Keratinocyte (primary cell): ENCODE data around the gene TMEM217. TPM values are rescaled to one million over a fixed set of nuclear protein-coding genes. Genes with fewer than 3 reads are reported as not detected.

ENCODE experiments used
- DNase-seq: peaks from one replicate; pipeline ENCODE4 v3.0.0-alpha.2; 2011; ENCODE audit warnings: low read depth, missing footprints, low spot score
- FAIRE-seq: peaks from 2 replicates; lab custom pipeline; 2011; peaks lifted over from hg19 to GRCh38; lab: Jason Lieb, UNC
- H2AFZ ChIP-seq: 2 replicates; pipeline ENCODE4 v1.6.0; 2012; ENCODE audit warnings: low read length, control low read depth, inconsistent platforms; ENCODE audit not compliant: control insufficient read depth
- H3K27ac ChIP-seq: 2 replicates; pipeline ENCODE4 v1.5.1; 2011; ENCODE audit warnings: low read length; ENCODE audit not compliant: control insufficient read depth, insufficient read depth
- H3K27me3 ChIP-seq: 3 replicates; pipeline ENCODE4 v1.6.0; 2011; ENCODE audit warnings: low read length; ENCODE audit not compliant: control insufficient read depth, insufficient read depth; ENCODE audit errors: extremely low read depth
- H3K36me3 ChIP-seq, 2 experiments: 2 replicates in 1 of 2; 3 replicates in 1 of 2; pipeline ENCODE4 v1.5.1; 2011; ENCODE audit warnings: low read length in 2 of 2, mild to moderate bottlenecking in 1 of 2; ENCODE audit not compliant: control insufficient read depth in 2 of 2, insufficient read depth in 2 of 2; ENCODE audit errors: extremely low read depth in 1 of 2
- H3K4me1 ChIP-seq: 3 replicates; pipeline ENCODE4 v1.5.1; 2011; ENCODE audit warnings: low read length; ENCODE audit not compliant: control insufficient read depth, insufficient read depth; ENCODE audit errors: extremely low read depth
- H3K4me2 ChIP-seq: 3 replicates; pipeline ENCODE4 v1.6.0; 2011; ENCODE audit warnings: low read depth, low read length; ENCODE audit not compliant: control insufficient read depth, insufficient read depth; ENCODE audit errors: extremely low read depth
- H3K4me3 ChIP-seq, 3 experiments: fragments of 200-600 bp in 1 of 3; sonication (generic) in 1 of 3; 2 replicates in 2 of 3; 3 replicates in 1 of 3; pipeline ENCODE4 v1.5.1; 2011 to 2016; ENCODE audit warnings: low read length in 3 of 3, mild to moderate bottlenecking in 3 of 3, control low read depth in 2 of 3, inconsistent platforms in 1 of 3, low read depth in 1 of 3, mixed read lengths in 1 of 3, mixed run types in 1 of 3, moderate library complexity in 1 of 3; ENCODE audit not compliant: control insufficient read depth in 2 of 3, insufficient read depth in 2 of 3; ENCODE audit errors: extremely low read depth in 1 of 3
- H3K79me2 ChIP-seq: 2 replicates; pipeline ENCODE4 v1.6.0; 2012; ENCODE audit warnings: low read length; ENCODE audit not compliant: control insufficient read depth, insufficient read depth
- H3K9ac ChIP-seq: 3 replicates; pipeline ENCODE4 v1.6.0; 2011; ENCODE audit warnings: low read length; ENCODE audit not compliant: control insufficient read depth, insufficient read depth; ENCODE audit errors: extremely low read depth
- H3K9me1 ChIP-seq: 3 replicates; pipeline ENCODE4 v1.6.0; 2011; ENCODE audit warnings: low read length; ENCODE audit not compliant: control insufficient read depth, insufficient read depth; ENCODE audit errors: extremely low read depth
- H3K9me3 ChIP-seq: 2 replicates; pipeline ENCODE4 v1.5.1; 2012; ENCODE audit warnings: low read depth, low read length; ENCODE audit not compliant: control insufficient read depth
- H4K20me1 ChIP-seq: 3 replicates; pipeline ENCODE4 v1.6.0; 2011; ENCODE audit warnings: low read length; ENCODE audit not compliant: control insufficient read depth, insufficient read depth; ENCODE audit errors: extremely low read depth
- EZH2 ChIP-seq: IDR thresholded peaks from one replicate; pipeline ENCODE4 v1.6.1; 2012; ENCODE audit warnings: inconsistent platforms, mild to moderate bottlenecking, low read length, moderate library complexity
- dilution Hi-C: fragments of 300-500 bp; cut with MboI; formaldehyde crosslinking; loops from one replicate; pipeline ENCODE4 v1.7.0; 2020; ENCODE audit warnings: low sequenced_read_pairs; ENCODE audit not compliant: extremely low pct_ligation_motif_present
- polyA plus RNA-seq, 5 experiments: library from polyadenylated mRNA; depleted of rRNA in 3 of 5; stranded (reverse) in 3 of 5; stranded (forward) in 1 of 5; unstranded in 1 of 5; fragments of >200 nt; gene quantifications; 1 replicate in 1 of 5; 2 replicates in 3 of 5; 3 replicates in 1 of 5; pipeline versions ENCODE4 v1.2.1 to v1.2.3, GENCODE V29; 2011 to 2012; ENCODE audit warnings: missing spikeins in 2 of 5, low read depth in 1 of 5, low replicate concordance in 1 of 5
- TF ChIP-seq, protein P1 (sequence below), 3 experiments: IDR thresholded peaks in 1 of 3; conservative IDR thresholded peaks in 1 of 3; optimal IDR thresholded peaks in 1 of 3; 2 replicates in 2 of 3; 3 replicates in 1 of 3; pipeline versions ENCODE3 to v1.5.1; 2011; ENCODE audit warnings: low read length in 3 of 3, mild to moderate bottlenecking in 3 of 3, moderate library complexity in 2 of 3, control low read depth in 1 of 3, inconsistent platforms in 1 of 3; ENCODE audit not compliant: insufficient read depth in 2 of 3; ENCODE audit errors: extremely low read depth in 1 of 3

Gene TMEM217
- polyA plus RNA-seq, 1 donor (not counting 4 experiments of a cell fraction or from before 2014, with no cell fraction given) = 0.80 TPM

DNA sequence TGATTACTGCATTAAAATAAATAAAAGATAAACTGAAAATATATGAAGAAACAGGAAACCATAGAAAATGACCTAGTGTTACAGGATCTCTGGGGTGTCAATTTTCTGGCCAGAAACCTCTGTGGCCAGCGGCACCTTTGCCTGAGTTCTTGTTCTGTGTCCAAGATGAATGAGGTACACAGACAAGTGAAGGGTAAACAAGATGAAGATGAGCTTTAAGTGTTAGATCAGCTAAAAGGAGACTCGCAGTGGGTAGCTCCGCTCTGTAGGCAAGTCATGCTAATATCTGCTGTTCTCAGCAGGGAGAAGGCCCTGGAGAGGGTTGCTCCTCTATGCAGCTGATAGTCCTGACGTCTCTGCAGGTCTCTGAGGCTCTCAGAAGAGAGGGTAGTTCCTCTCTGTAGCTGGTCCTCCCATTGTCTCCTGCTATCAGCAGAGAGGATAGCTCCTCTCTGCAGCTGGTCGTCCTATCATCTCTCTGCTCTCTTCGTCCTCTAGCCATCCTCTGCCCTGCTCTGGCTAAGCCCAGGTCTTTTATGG, 36.3 kb downstream of the TMEM217 start:
- no peaks in the 10 kb centered on the region for H3K27me3 ChIP-seq
- no peak for FAIRE-seq
- DNase-seq = no peak
- H3K9me3 ChIP-seq = no peaks in the 10 kb centered on the region
- no peaks in the 10 kb centered on the region for H3K36me3 ChIP-seq
- H3K9ac ChIP-seq = peak overlapping the region; percentile 37
- TF ChIP-seq, protein P1, sequence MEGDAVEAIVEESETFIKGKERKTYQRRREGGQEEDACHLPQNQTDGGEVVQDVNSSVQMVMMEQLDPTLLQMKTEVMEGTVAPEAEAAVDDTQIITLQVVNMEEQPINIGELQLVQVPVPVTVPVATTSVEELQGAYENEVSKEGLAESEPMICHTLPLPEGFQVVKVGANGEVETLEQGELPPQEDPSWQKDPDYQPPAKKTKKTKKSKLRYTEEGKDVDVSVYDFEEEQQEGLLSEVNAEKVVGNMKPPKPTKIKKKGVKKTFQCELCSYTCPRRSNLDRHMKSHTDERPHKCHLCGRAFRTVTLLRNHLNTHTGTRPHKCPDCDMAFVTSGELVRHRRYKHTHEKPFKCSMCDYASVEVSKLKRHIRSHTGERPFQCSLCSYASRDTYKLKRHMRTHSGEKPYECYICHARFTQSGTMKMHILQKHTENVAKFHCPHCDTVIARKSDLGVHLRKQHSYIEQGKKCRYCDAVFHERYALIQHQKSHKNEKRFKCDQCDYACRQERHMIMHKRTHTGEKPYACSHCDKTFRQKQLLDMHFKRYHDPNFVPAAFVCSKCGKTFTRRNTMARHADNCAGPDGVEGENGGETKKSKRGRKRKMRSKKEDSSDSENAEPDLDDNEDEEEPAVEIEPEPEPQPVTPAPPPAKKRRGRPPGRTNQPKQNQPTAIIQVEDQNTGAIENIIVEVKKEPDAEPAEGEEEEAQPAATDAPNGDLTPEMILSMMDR (optimal IDR thresholded peaks at IDR 0.05 in 1 of 3, IDR thresholded peaks at IDR 0.05 in 1 of 3, conservative IDR thresholded peaks at IDR 0.05 in 1 of 3; ENCODE audit: extremely low read depth in 1 of 3, insufficient read depth in 2 of 3, low read length in 3 of 3) = no peak
- no peak for TF ChIP-seq EZH2
- no peaks in the 10 kb centered on the region for H3K9me1 ChIP-seq
- H3K4me3 ChIP-seq = peak overlapping the region; percentile 46 to 70 (median 63)
- dilution Hi-C loops = no loop called here
- H2AFZ ChIP-seq = peak overlapping the region; percentile 88
- no peaks in the 10 kb centered on the region for H3K79me2 ChIP-seq
- no peaks in the 10 kb centered on the region for H4K20me1 ChIP-seq
- H3K27ac ChIP-seq = no peak overlapping the region
- H3K4me2 ChIP-seq = peak overlapping the region; percentile 85
- H3K4me1 ChIP-seq = peaks cover 11% of the 10 kb centered on the region

DNA sequence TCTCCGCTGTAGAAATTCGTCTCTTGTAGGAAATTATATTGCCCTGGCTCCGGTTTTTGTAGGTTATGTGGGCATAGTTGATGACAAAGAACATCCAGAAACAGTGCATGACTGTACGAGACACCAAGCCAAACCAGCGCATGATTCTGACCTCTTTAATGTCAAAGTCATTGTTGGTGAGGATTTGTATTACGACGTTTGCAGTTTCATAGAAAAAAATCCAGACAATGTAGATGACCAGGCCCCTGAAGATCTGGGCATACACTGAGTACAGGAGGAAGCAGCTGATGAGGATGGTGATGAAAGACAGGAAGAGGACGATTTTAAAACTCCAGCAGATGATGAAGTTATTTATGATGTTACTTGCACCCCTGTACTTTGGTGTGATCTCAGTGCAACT, 39.4 kb downstream of the TMEM217 start:
- H4K20me1 ChIP-seq = no peaks in the 10 kb centered on the region
- no peaks in the 10 kb centered on the region for H3K79me2 ChIP-seq
- no peak overlapping the region for H3K4me2 ChIP-seq
- no peaks in the 10 kb centered on the region for H3K9me1 ChIP-seq
- H3K27me3 ChIP-seq = no peaks in the 10 kb centered on the region
- dilution Hi-C loops = no loop called here
- TF ChIP-seq, protein P1 (optimal IDR thresholded peaks at IDR 0.05 in 1 of 3, IDR thresholded peaks at IDR 0.05 in 1 of 3, conservative IDR thresholded peaks at IDR 0.05 in 1 of 3; ENCODE audit: extremely low read depth in 1 of 3, insufficient read depth in 2 of 3, low read length in 3 of 3) = no peak
- H3K9ac ChIP-seq = no peak overlapping the region
- no peak overlapping the region for H2AFZ ChIP-seq
- FAIRE-seq (no peak), DNase-seq (no peak)
- no peaks in the 10 kb centered on the region for H3K36me3 ChIP-seq
- H3K4me3 ChIP-seq = no peak overlapping the region
- H3K27ac ChIP-seq = no peak overlapping the region
- peaks cover 11% of the 10 kb centered on the region for H3K4me1 ChIP-seq
- H3K9me3 ChIP-seq = no peaks in the 10 kb centered on the region
